GM12892 (cell line): ENCODE data around the gene NKX2-1.
"Not testable (repeated sequence)": the region's sequence is repeated elsewhere in the genome, so short reads cannot be mapped to it uniquely, and the experiment has no call there.

Source experiments
- DNase-seq: peaks from one replicate; pipeline ENCODE4 v3.0.0; 2011; ENCODE audit not compliant: insufficient read length
- FAIRE-seq: peaks from 2 replicates; lab custom pipeline; 2011; peaks lifted over from hg19 to GRCh38; lab: Jason Lieb, UNC
- POLR2A ChIP-seq: IDR thresholded peaks from 2 replicates; pipeline ENCODE4 v1.6.1; 2011; ENCODE audit warnings: low read depth, low read length, control low read depth
- POLR2AphosphoS5 ChIP-seq: IDR thresholded peaks from 2 replicates; pipeline ENCODE4 v1.6.1; 2011; ENCODE audit warnings: low read depth, low read length, control low read depth
- TAF1 ChIP-seq: IDR thresholded peaks from 2 replicates; pipeline ENCODE4 v1.6.1; 2011; ENCODE audit warnings: low read depth, mild to moderate bottlenecking, control low read depth, low read length, borderline replicate concordance

Gene NKX2-1

GRCh38 chr14:36495666-36496065 lies 24.4 kb downstream of the NKX2-1 start:
- no peak for TF ChIP-seq POLR2AphosphoS5
- no peak for TF ChIP-seq POLR2A
- TF ChIP-seq TAF1 = no peak
- DNase-seq (no peak), FAIRE-seq (no peak)

GRCh38 chr14:36493761-36494160 lies 26.3 kb downstream of the NKX2-1 start:
- no peak for TF ChIP-seq TAF1
- no peak for TF ChIP-seq POLR2AphosphoS5
- TF ChIP-seq POLR2A = no peak
- DNase-seq (no peak), FAIRE-seq (no peak)

- no peak for TF ChIP-seq TAF1
- TF ChIP-seq POLR2A = no peak
- DNase-seq (no peak), FAIRE-seq (no peak)
Observed at GRCh38 chr14:36485773-36486172, 34.3 kb downstream of the NKX2-1 start.

GRCh38 chr14:36479344-36479743 lies 40.7 kb downstream of the NKX2-1 start:
- TF ChIP-seq TAF1 (no peak), POLR2A (no peak), POLR2AphosphoS5 (no peak)

GRCh38 chr14:36478782-36479181 lies 41.2 kb downstream of the NKX2-1 start:
- FAIRE-seq (no peak), DNase-seq (no peak)
- TF ChIP-seq POLR2A = no peak

More at GRCh38 chr14:36479344-36479743, 40.7 kb downstream of the NKX2-1 start:
- DNase-seq (no peak), FAIRE-seq (no peak)

- FAIRE-seq (no peak), DNase-seq (no peak)
- TF ChIP-seq POLR2A = no peak
- TF ChIP-seq TAF1 = no peak
- TF ChIP-seq POLR2AphosphoS5 = no peak
Observed at GRCh38 chr14:36477266-36477665, 42.8 kb downstream of the NKX2-1 start.

GRCh38 chr14:36476061-36476460 lies 44.0 kb downstream of the NKX2-1 start:
- FAIRE-seq = not testable (repeated sequence)

GRCh38 chr14:36474593-36474992 lies 45.4 kb downstream of the NKX2-1 start:
- FAIRE-seq = no peak
- DNase-seq = no peak
- TF ChIP-seq POLR2AphosphoS5 (no peak), TAF1 (no peak), POLR2A (no peak)

More at GRCh38 chr14:36476061-36476460, 44.0 kb downstream of the NKX2-1 start:
- not testable (repeated sequence) for DNase-seq

- FAIRE-seq = no peak
- DNase-seq = no peak
- TF ChIP-seq TAF1 (no peak), POLR2AphosphoS5 (no peak), POLR2A (no peak)
Observed at GRCh38 chr14:36471431-36471830, 48.6 kb downstream of the NKX2-1 start.

GRCh38 chr14:36467332-36467731 lies 52.7 kb downstream of the NKX2-1 start:
- TF ChIP-seq TAF1 (no peak), POLR2A (no peak), POLR2AphosphoS5 (no peak)
- DNase-seq (no peak), FAIRE-seq (no peak)
